Liver (tissue), 3 donors: ENCODE results near the gene WWC2.

Experiments
- ATF3 ChIP-seq: IDR thresholded peaks from 2 replicates; pipeline ENCODE4 v1.6.1; 2016; ENCODE audit warnings: antibody characterized with exemption
- CTCF ChIP-seq: fragments of 150-350 bp; IDR thresholded peaks from 2 replicates; pipeline ENCODE4 v1.5.1; 2017; ENCODE audit warnings: improper control_type of control experiment, low read depth, low read length; ENCODE audit not compliant: missing input control
- GABPA ChIP-seq, 2 donors: IDR thresholded peaks in 1 of 2; conservative IDR thresholded peaks in 1 of 2; 2 replicates each; pipeline ENCODE4 v1.6.1; 2016; ENCODE audit warnings: antibody characterized with exemption in 2 of 2, mild to moderate bottlenecking in 1 of 2, moderate library complexity in 1 of 2
- HNF4G ChIP-seq: IDR thresholded peaks from 2 replicates; pipeline ENCODE4 v1.6.1; 2016; ENCODE audit warnings: antibody characterized with exemption
- JUND ChIP-seq, 2 donors: IDR thresholded peaks; 2 replicates each; pipeline ENCODE4 v1.6.1; 2016; ENCODE audit warnings: antibody characterized with exemption in 2 of 2
- RAD21 ChIP-seq, 2 donors: IDR thresholded peaks; 2 replicates each; pipeline ENCODE4 v1.6.1; 2016; ENCODE audit warnings: antibody characterized with exemption in 2 of 2, mild to moderate bottlenecking in 2 of 2
- REST ChIP-seq: IDR thresholded peaks from 2 replicates; pipeline ENCODE4 v1.6.1; 2016; ENCODE audit warnings: antibody characterized with exemption, mild to moderate bottlenecking
- SP1 ChIP-seq: IDR thresholded peaks from 2 replicates; pipeline ENCODE4 v1.6.1; 2018; ENCODE audit warnings: antibody characterized with exemption, mild to moderate bottlenecking
- YY1 ChIP-seq: IDR thresholded peaks from 2 replicates; pipeline ENCODE4 v1.6.1; 2016; ENCODE audit warnings: antibody characterized with exemption, mild to moderate bottlenecking
- donor health status: healthy.
- donor health status: healthy.

DNA sequence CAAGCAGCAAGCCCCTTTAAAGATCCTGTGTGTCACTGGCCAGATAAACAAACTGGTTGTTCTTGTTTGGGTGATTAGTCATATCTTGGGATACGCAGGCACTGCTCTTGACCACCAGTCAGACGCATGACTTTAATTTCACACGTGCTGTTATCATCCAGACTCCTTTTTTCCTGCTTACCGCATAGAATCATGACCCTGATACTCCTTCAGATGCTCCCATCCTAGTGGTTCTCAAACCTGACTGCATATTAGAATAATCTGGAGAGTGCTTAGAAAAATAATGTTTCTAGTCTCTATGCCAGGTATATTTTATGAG lies 142.2 kb downstream of the WWC2 start:
- TF ChIP-seq CTCF (no peak), REST (no peak), RAD21 (IDR thresholded peaks at IDR 0.05) (no peak), JUND (IDR thresholded peaks at IDR 0.05) (no peak), ATF3 (no peak), GABPA (IDR thresholded peaks at IDR 0.05 in 1 of 2, conservative IDR thresholded peaks at IDR 0.05 in 1 of 2) (no peak), HNF4G (no peak), YY1 (no peak), SP1 (no peak)
